GM21381 (cell line): ENCODE data around the gene PDZD7.

Experiments
- ATAC-seq: cut with Tn5 transposase; IDR thresholded peaks from one replicate; pipeline ENCODE4 v1.9.1; 2021; ENCODE audit warnings: mild to moderate bottlenecking, moderate library complexity; ENCODE audit not compliant: unreplicated experiment

Gene PDZD7

DNA sequence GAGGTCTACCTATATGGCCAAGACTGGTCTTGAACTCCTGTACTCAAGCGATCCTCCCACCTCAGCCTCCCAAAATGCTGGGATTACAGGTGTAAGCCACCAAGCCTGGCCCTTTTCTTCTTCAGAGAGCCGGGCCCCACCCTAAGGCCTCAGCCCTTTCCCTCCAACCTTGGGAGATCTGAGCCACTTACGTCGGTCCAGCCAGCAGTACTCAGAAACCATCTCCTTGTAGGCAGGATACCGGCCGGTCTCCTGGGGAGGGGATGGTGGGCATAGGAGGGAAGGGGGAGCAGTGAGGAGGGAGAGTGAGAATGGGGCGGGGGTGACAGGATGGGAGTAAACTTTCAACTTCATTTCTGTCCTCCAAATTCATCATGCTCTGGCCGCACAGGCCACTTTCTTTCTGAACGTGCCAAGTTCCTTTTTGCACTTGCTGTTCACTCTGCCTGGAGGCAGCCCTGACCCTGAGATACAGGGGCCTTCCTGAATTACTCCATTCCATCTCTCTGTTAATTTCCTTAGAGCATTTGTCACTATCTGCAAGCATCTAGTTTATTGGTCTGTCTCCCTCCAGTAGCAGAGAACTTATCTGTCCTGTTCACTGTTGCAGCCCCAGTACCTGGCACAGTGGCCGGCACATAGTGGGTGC lies 10.4 kb downstream of the PDZD7 start:
- ATAC-seq: no peak

DNA sequence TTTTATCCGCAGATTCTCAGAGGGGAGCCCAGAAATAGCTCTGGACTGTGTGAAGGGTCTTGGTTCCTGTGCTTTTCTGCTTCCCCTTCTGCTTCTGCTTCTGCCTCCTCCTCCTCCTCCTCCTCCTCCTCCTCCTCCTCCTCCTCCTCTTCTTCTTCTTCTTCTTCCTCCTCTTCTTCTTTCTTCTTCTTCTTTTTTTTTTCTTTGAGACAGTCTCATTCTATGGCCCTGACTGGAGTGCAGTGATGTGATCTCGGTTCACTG lies 11.6 kb downstream of the PDZD7 start:
- no peak for ATAC-seq

GRCh38 chr10:101018600-101019439 lies 12.1 kb downstream of the PDZD7 start:
- ATAC-seq: no peak

- ATAC-seq: no peak
These were observed 12.8 kb downstream of the PDZD7 start for GRCh38 chr10:101018118-101018599.

GRCh38 chr10:101016814-101017213 lies 14.1 kb downstream of the PDZD7 start:
- ATAC-seq: no peak

DNA sequence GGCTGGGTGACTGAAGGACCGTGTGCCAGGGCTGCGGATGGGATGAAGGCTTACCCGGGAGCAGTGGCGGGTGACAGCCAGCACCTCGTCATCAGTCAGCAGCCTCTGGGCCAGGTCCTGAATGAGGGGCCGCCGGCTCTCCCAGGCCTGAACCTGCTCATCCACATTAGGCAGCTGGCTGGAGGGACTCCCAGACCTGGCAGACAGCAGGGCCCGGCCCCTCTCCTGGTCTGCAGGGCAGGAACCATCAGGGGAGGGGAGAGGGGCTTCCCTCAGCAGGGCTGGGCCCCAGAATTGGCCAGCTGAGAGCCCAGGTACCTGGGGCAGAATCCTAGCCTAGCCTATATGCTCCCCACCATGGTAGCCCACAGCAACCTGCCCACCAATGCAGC lies 15.4 kb downstream of the PDZD7 start:
- no peak for ATAC-seq

GRCh38 chr10:101014966-101015581 lies 15.9 kb downstream of the PDZD7 start:
- ATAC-seq: no peak

DNA sequence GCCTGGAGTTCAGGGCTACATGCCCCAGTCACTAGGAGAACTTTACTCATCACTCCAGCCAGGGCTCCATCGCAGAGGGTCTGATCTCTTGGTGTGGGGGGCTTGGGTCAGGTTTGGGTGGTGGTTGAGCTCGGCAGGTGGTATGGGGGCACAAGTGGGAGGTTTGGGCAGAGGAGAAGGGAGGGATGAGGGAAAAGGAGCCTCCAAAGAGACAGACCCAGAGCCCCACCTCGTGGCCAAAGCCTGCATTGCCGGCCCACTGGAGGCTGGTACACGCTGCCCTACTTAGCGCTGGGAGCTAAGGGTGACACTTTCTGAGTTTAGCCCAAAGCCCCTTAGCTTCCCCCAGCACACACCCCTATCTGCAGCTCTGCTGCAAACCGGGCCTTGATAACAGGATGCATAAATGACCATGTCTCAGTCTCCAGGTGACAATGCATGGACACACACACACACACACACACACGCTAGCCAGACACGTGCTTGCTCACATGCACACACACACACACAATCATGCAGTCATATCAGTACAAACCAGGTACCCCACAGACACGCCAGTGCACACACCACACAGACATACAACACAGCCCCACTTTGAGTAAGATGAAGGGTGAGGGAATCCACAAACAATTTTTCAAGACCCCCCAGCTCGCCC lies 16.6 kb downstream of the PDZD7 start:
- ATAC-seq: no peak

DNA sequence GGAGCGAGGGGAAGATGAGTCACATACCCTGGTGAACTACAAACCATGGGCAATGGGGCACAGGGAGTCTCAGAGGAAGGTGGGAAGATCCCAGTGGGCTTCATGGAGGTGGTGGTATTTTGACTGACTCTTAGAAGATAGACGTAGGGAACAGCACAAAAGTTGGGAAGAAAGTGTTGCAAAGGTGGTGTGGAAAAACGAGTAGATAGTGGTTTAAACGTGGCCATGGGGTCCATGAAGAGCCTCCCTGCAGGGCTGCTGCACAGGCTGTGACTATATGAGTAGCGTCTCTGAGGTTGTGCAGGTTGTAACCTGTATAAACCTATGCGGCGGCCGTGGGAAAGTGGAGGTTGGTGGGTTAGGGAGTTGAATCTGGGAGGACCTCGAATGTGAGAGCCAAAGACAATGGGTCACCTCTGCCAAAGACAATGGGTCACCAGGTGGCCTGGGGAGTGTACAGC lies 17.5 kb downstream of the PDZD7 start:
- ATAC-seq: no peak

DNA sequence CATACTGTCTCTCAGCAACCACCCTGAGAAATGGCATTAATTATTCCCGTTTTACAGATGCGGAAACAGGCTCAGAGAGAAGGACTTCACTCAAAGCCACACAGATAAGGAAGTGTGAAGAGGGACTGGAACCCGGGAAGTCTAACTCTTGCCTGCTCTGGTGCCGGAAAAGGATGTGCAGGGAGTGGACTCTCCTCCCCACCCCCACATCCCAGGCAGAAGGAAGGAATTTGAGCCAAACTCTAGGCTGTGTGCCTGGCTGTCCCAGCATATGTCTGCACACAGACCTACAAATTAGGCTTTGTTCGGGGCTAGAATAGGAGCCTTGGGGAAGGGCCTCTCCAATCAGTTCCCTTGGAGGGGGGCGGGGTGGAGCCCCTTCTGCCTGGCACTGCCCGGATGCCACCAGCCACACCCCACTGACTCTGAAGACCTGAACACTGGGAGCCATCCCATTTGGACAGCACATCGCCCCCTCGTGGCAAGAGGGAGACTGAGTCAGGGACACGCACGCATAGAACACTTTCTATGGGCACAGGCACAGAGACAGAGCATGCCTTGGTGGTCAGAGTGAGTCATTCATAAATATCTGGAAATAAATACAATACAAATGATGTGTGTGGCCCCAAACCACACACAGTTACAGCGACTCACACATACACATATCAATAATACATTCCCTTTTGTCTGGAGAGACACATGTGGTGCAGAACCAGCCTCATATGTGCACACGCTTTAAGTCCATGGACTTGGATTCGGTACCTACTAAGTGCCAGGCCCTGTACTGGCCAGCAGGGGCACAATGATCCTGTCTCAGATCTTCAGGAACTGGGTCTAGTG lies 18.2 kb downstream of the PDZD7 start:
- no peak for ATAC-seq

- no peak for ATAC-seq
These were observed 19.2 kb downstream of the PDZD7 start for GRCh38 chr10:101011517-101012423.

DNA sequence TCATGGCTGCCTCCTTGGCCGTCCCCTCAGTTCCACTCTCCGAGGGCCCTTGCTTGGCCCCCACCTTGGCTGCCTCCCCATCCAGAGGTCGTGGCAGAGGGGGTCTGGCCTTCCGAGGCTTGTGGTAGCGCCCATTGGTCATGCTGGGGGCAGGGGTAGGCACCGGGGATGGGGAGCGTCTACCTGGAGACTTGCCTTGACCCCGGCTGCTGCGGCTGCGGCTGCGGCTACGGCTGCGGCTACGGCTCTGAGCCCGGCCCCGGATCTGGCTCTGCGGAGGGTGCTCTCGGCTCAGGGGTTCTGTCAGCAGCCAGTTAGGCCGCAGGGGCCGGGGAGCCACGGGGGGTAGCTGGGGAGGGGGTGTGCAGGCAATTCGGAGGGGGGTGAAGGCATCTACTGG lies 20.6 kb downstream of the PDZD7 start:
- ATAC-seq: no peak

DNA sequence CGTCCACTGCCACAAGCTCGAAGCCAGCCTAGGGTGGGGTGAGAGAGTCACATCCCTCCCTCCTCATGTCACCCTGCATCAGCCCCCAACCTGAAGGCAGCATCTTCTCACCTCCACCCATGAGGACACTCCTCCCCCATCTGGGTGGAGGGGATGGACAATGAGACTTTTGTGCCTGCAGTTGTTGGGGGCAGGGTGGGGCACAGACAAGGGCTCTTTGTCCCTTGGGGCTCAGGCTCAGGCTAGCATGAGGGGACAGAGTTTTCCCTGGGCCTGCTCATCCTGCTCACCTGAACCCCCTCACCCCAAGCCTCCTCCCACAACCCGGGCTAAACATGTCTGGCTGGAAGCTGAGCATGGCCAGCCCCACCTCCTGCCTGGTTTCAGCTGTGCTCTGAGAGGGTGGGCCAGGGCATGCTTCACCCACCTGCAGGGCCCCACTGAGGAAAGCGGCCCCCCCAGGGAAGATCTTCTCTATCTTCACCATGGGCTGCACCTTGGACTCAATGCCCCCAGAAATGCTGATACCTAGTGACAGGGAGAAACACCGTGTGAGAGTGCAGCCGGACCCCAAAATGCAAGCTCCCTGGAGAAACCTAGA lies 22.0 kb downstream of the PDZD7 start:
- no peak for ATAC-seq

DNA sequence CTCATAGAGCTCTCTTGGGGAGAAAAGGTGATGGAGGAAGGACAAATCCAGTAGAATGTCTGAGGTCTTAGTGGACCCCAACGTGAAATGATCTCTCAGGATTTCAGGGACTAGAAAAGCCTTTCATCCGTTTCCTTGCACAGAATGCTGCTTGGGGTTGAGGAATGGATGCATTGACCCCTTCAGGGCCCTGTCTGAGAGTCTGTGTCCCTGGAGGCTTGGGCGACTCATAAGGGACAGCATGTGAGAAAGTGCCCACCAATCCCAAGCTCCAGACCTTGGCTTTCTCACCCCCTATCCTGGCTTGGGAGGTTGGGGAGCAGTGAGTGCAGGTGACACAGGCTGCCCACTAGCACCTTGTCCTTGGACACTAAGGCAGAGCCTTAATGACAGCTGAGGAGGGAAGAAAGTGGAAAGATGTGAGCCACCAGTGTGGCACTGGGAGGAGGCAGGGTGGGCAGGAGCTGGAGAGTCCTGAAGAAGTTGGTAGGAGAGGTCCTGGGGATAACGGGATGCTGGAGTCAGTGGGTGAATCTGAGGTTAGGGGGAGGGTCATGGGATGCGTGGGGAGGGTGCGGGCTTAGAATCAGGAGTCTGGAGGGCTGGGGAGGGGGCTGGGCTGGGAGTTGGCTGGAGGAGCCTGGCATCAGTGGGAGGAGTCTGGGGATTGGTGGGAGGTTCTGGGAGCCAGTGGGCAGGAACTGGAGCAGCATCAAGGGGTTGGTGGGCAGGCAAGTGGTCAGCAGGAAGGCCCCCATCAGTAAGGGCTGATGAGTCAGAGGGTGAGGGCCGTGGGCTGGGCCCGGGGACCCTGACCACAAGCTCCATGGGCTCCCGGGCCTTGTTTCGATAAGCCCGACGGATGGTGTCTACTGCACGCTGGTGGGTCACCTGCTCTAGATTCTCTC lies 22.8 kb downstream of the PDZD7 start:
- ATAC-seq: no peak

GRCh38 chr10:101007099-101007711 lies 23.7 kb downstream of the PDZD7 start:
- no peak for ATAC-seq

- no peak for ATAC-seq
These were observed 24.3 kb downstream of the PDZD7 start for GRCh38 chr10:101006593-101007098.

- no peak for ATAC-seq
These were observed 24.9 kb downstream of the PDZD7 start for GRCh38 chr10:101005869-101006567.
